Endodermal cell (in vitro differentiated cells): ENCODE data around the gene ARMC6. TPM values are rescaled to one million over a fixed set of nuclear protein-coding genes. Genes with fewer than 3 reads are reported as not detected.

ENCODE experiments used
- DNase-seq: peaks from one replicate; pipeline ENCODE4 v3.0.0-alpha.2; 2017
- H3K27ac ChIP-seq: 2 replicates; pipeline ENCODE4 v1.5.1; 2013; ENCODE audit warnings: mild to moderate bottlenecking, low read depth, low read length, moderate library complexity
- H3K27me3 ChIP-seq: 2 replicates; pipeline ENCODE4 v1.6.1; 2013; ENCODE audit warnings: mild to moderate bottlenecking, low read length, moderate library complexity; ENCODE audit not compliant: insufficient read depth, control insufficient read depth, poor library complexity, severe bottlenecking
- H3K36me3 ChIP-seq: 2 replicates; pipeline ENCODE4 v1.7.0; 2013; ENCODE audit warnings: mild to moderate bottlenecking, low read length, moderate library complexity; ENCODE audit not compliant: control insufficient read depth, insufficient read depth
- H3K4me1 ChIP-seq: one replicate; pipeline ENCODE4 v1.7.0; 2013; ENCODE audit warnings: low read length; ENCODE audit not compliant: control insufficient read depth, insufficient read depth
- H3K4me3 ChIP-seq: 2 replicates; pipeline ENCODE4 v1.5.1; 2013; ENCODE audit warnings: mild to moderate bottlenecking, low read length, moderate library complexity
- H3K9ac ChIP-seq: 2 replicates; pipeline ENCODE4 v1.6.1; 2013; ENCODE audit warnings: mild to moderate bottlenecking, low read length, moderate library complexity; ENCODE audit not compliant: poor library complexity, severe bottlenecking; ENCODE audit errors: extremely low read depth
- H3K9me3 ChIP-seq: 2 replicates; pipeline ENCODE4 v1.6.1; 2013; ENCODE audit warnings: mild to moderate bottlenecking, low read length, moderate library complexity; ENCODE audit not compliant: control insufficient read depth
- H3K27ac Mint-ChIP-seq: 2 replicates; pipeline ENCODE4 v1.8.0; 2020; ENCODE audit warnings: mixed read lengths
- H3K27me3 Mint-ChIP-seq: 2 replicates; pipeline ENCODE4 v1.8.0; 2021; ENCODE audit warnings: mild to moderate bottlenecking, mixed read lengths; ENCODE audit not compliant: insufficient read depth
- H3K36me3 Mint-ChIP-seq: 2 replicates; pipeline ENCODE4 v1.8.0; 2020; ENCODE audit warnings: low read depth, mixed read lengths
- H3K4me1 Mint-ChIP-seq: 2 replicates; pipeline ENCODE4 v1.8.0; 2020; ENCODE audit warnings: mixed read lengths
- H3K4me3 Mint-ChIP-seq: 2 replicates; pipeline ENCODE4 v1.8.0; 2020; ENCODE audit warnings: mild to moderate bottlenecking, moderate library complexity, mixed read lengths
- H3K9me3 Mint-ChIP-seq: 2 replicates; pipeline ENCODE4 v1.8.0; 2020; ENCODE audit warnings: mild to moderate bottlenecking, mixed read lengths
- CTCF ChIP-seq: fragments of 200-600 bp; sonication (generic); conservative IDR thresholded peaks from 2 replicates; pipeline ENCODE4 v1.5.0; 2021; ENCODE audit warnings: antibody characterized with exemption, mild to moderate bottlenecking
- WGBS, 2 experiments: methylation state at CpG; one replicate each; pipeline versions ENCODE4 v1.1.5 to v1.1.7; 2013; ENCODE audit warnings: missing lambda C conversion rate in 2 of 2, mixed read lengths in 1 of 2; ENCODE audit not compliant: insufficient coverage in 1 of 2, insufficient read length in 1 of 2; 5-methylcytosine and 5-hydroxymethylcytosine counted together
- total RNA-seq, 2 donors: library from RNA; stranded (reverse); fragmentation: NEBNext Ultra II Directional in 1 of 2; extraction: Animal tissue kit (Norgen Biotek cat#: 25700) in 1 of 2; gene quantifications; 2 replicates in 1 of 2; 3 replicates in 1 of 2; pipeline ENCODE4 v1.2.1, GENCODE V29; 2021

Gene ARMC6
- total RNA-seq, 2 donors from 2014 or later: 26.1 to 37.8 TPM

GRCh38 chr19:18991006-18991405 is 42.4 kb upstream of the ARMC6 start:
- Mint-ChIP-seq H3K4me3 (no peak overlapping the region), H3K9me3 (no peaks in the 10 kb centered on the region), H3K27me3 (peaks cover 13% of the 10 kb centered on the region), H3K36me3 (peaks cover 29% of the 10 kb centered on the region), H3K4me1 (peaks cover 3% of the 10 kb centered on the region), H3K27ac (peak overlapping the region; percentile 30)
- WGBS, 2 experiments: 93 to 97% methylated on average over 11 to 16 of the region's 16 CpGs
- H3K27ac ChIP-seq: no peak overlapping the region
- no peak for TF ChIP-seq CTCF
- no peaks in the 10 kb centered on the region for H3K27me3 ChIP-seq
- DNase-seq: no peak
- H3K4me3 ChIP-seq: no peak overlapping the region
- no peaks in the 10 kb centered on the region for H3K4me1 ChIP-seq
- H3K36me3 ChIP-seq: peaks cover 40% of the 10 kb centered on the region
- no peaks in the 10 kb centered on the region for H3K9me3 ChIP-seq
- H3K9ac ChIP-seq: no peak overlapping the region

- Mint-ChIP-seq H3K27me3 (peaks cover 13% of the 10 kb centered on the region), H3K4me3 (no peak overlapping the region), H3K36me3 (peaks cover 29% of the 10 kb centered on the region), H3K9me3 (no peaks in the 10 kb centered on the region), H3K4me1 (peaks cover 3% of the 10 kb centered on the region), H3K27ac (no peak overlapping the region)
- H3K27ac ChIP-seq: no peak overlapping the region
- H3K4me1 ChIP-seq: no peaks in the 10 kb centered on the region
- no peak for DNase-seq
- no peak overlapping the region for H3K9ac ChIP-seq
- H3K4me3 ChIP-seq: no peak overlapping the region
- 94 to 100% methylated on average over 3 to 13 of the region's 14 CpGs for WGBS, 2 experiments
- H3K27me3 ChIP-seq: no peaks in the 10 kb centered on the region
- peaks cover 40% of the 10 kb centered on the region for H3K36me3 ChIP-seq
- TF ChIP-seq CTCF: no peak
- H3K9me3 ChIP-seq: no peaks in the 10 kb centered on the region
These were observed 41.9 kb upstream of the ARMC6 start for GRCh38 chr19:18991468-18991867.

- no peaks in the 10 kb centered on the region for H3K27me3 ChIP-seq
- H3K9me3 ChIP-seq: no peaks in the 10 kb centered on the region
- H3K9ac ChIP-seq: no peak overlapping the region
- Mint-ChIP-seq H3K36me3 (peaks cover 33% of the 10 kb centered on the region), H3K4me1 (peaks cover 2% of the 10 kb centered on the region), H3K27ac (no peak overlapping the region), H3K27me3 (peaks cover 2% of the 10 kb centered on the region), H3K4me3 (no peak overlapping the region), H3K9me3 (no peaks in the 10 kb centered on the region)
- 88 to 94% methylated on average over 7 to 8 of the region's 8 CpGs for WGBS, 2 experiments
- TF ChIP-seq CTCF: no peak
- peaks cover 41% of the 10 kb centered on the region for H3K36me3 ChIP-seq
- H3K4me3 ChIP-seq: no peak overlapping the region
- H3K4me1 ChIP-seq: no peaks in the 10 kb centered on the region
- DNase-seq: no peak
- no peak overlapping the region for H3K27ac ChIP-seq
These were observed 40.7 kb upstream of the ARMC6 start for GRCh38 chr19:18992696-18993095.
